Ascending aorta (tissue), 2 donors: ENCODE results near the gene PRELP. TPM values are rescaled to one million over a fixed set of nuclear protein-coding genes. Genes with fewer than 3 reads are reported as not detected.
A peak's percentile ranks its signal among the peaks of the same experiment; 100 is the strongest.

Experiments used
- DNase-seq, 2 donors: peaks; one replicate each; pipeline ENCODE4 v3.0.0-alpha.2; 2019; ENCODE audit warnings: low spot score in 2 of 2
- H3K27ac ChIP-seq, 2 donors: fragments of 200-600 bp; sonication (generic); one replicate each; pipeline ENCODE4 v1.5.1; 2016 to 2017; ENCODE audit warnings: mild to moderate bottlenecking in 1 of 2
- H3K27me3 ChIP-seq: fragments of 200-600 bp; sonication (generic); one replicate; pipeline ENCODE4 v1.5.1; 2017
- H3K36me3 ChIP-seq, 2 donors: fragments of 200-600 bp; sonication (generic); one replicate each; pipeline ENCODE4 v1.5.1; 2016
- H3K4me1 ChIP-seq, 2 donors: fragments of 200-600 bp; sonication (generic); one replicate each; pipeline ENCODE4 v1.5.1; 2016 to 2017; ENCODE audit warnings: mild to moderate bottlenecking in 1 of 2
- H3K4me3 ChIP-seq, 2 donors: fragments of 200-600 bp; sonication (generic); one replicate each; pipeline ENCODE4 v1.5.1; 2016 to 2017; ENCODE audit warnings: mild to moderate bottlenecking in 1 of 2
- H3K9me3 ChIP-seq, 2 donors: fragments of 200-600 bp; sonication (generic); one replicate each; pipeline ENCODE4 v1.5.1; 2016
- intact Hi-C: fragments of 100-400 bp; cut with DNase I; formaldehyde crosslinking; loops from one replicate; pipeline ENCODE4 v1.15.1; 2023
- total RNA-seq: library from RNA; depleted of rRNA; stranded (reverse); fragments of >200 nt; gene quantifications from one replicate; pipeline ENCODE4 v1.1.0, GENCODE V29; 2016
- TF ChIP-seq, protein P1 (sequence below), 3 experiments: fragments of 200-600 bp in 2 of 3; fragments of 450-650 bp in 1 of 3; sonication (generic) in 2 of 3; IDR thresholded peaks; one replicate each; pipeline ENCODE4 v1.5.1; 2016 to 2019; ENCODE audit warnings: antibody characterized with exemption in 3 of 3, mild to moderate bottlenecking in 1 of 3, moderate library complexity in 1 of 3

Gene PRELP
- total RNA-seq, 1 donor from 2014 or later, result 142 TPM

DNA sequence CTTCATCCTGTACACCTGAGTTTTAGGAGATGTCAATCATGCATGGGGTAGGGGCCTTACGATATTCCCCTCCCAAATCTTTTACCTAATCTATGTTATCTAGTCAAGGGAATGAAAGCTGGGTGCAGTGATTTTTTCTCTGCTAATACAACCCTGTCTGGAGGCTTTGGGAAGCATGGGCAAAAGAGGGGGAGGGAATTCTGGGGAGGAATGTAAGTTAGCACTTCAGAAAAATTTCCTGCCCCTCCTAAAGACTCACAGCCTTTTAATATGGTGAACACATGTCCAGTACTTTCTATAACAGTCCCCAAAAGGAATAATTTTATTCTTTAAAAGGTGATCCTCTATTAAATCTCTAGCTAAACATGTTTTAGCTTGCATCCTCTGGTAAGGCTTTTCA lies 25.6 kb upstream of the PRELP start:
- Histone ChIP-seq H3K4me1 (no peaks in the 10 kb centered on the region), H3K27ac (peak overlapping the region in 1 of 2 donors; percentile 17)
- TF ChIP-seq, protein P1, sequence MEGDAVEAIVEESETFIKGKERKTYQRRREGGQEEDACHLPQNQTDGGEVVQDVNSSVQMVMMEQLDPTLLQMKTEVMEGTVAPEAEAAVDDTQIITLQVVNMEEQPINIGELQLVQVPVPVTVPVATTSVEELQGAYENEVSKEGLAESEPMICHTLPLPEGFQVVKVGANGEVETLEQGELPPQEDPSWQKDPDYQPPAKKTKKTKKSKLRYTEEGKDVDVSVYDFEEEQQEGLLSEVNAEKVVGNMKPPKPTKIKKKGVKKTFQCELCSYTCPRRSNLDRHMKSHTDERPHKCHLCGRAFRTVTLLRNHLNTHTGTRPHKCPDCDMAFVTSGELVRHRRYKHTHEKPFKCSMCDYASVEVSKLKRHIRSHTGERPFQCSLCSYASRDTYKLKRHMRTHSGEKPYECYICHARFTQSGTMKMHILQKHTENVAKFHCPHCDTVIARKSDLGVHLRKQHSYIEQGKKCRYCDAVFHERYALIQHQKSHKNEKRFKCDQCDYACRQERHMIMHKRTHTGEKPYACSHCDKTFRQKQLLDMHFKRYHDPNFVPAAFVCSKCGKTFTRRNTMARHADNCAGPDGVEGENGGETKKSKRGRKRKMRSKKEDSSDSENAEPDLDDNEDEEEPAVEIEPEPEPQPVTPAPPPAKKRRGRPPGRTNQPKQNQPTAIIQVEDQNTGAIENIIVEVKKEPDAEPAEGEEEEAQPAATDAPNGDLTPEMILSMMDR (IDR thresholded peaks at IDR 0.05), result no peak

DNA sequence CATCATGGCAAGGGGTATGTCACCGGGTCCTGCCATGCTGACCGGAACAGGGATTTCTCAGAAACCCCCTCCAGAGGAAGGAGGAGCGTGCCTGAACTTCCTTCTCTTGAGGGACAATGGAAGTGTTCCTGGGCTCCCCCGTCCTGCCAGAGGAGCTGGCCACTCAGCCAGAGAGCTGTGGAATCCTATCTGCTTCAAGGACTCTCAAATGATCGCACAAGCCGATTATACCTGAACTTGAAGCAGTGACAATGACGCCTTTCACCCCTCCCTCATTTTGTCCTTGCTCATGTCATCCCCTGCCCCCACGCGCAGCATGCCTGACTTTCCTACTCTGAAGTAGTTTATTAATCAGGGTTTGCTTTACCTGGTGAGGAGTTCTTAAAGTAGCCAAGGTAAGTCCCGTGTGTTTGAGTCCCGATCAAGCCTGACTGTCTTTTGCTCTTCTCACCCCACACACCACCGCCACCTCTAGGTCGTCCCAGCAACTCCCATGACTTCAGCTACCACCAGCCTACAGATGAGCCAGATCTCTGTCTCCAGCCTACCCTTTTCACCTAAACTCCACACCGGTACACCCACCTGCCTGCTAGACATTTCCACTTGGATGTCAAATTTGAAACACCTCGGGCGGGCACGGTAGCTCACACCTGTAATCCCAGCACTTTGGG lies 25.0 kb upstream of the PRELP start:
- no peak for DNase-seq
- no peaks in the 10 kb centered on the region for H3K4me1 ChIP-seq
- TF ChIP-seq, protein P1 (IDR thresholded peaks at IDR 0.05), result no peak
- H3K36me3 ChIP-seq, result no peaks in the 10 kb centered on the region
- H3K4me3 ChIP-seq, result no peak overlapping the region
- intact Hi-C loops, result no loop called here
- H3K27ac ChIP-seq, result no peak overlapping the region
- H3K9me3 ChIP-seq, result no peaks in the 10 kb centered on the region
- H3K27me3 ChIP-seq, result no peaks in the 10 kb centered on the region

More for the DNA sequence above, 25.6 kb upstream of the PRELP start:
- Histone ChIP-seq H3K27me3 (no peaks in the 10 kb centered on the region), H3K36me3 (no peaks in the 10 kb centered on the region), H3K9me3 (no peaks in the 10 kb centered on the region), H3K4me3 (no peak overlapping the region)
- no peak for DNase-seq
- intact Hi-C loops, result no loop called here

DNA sequence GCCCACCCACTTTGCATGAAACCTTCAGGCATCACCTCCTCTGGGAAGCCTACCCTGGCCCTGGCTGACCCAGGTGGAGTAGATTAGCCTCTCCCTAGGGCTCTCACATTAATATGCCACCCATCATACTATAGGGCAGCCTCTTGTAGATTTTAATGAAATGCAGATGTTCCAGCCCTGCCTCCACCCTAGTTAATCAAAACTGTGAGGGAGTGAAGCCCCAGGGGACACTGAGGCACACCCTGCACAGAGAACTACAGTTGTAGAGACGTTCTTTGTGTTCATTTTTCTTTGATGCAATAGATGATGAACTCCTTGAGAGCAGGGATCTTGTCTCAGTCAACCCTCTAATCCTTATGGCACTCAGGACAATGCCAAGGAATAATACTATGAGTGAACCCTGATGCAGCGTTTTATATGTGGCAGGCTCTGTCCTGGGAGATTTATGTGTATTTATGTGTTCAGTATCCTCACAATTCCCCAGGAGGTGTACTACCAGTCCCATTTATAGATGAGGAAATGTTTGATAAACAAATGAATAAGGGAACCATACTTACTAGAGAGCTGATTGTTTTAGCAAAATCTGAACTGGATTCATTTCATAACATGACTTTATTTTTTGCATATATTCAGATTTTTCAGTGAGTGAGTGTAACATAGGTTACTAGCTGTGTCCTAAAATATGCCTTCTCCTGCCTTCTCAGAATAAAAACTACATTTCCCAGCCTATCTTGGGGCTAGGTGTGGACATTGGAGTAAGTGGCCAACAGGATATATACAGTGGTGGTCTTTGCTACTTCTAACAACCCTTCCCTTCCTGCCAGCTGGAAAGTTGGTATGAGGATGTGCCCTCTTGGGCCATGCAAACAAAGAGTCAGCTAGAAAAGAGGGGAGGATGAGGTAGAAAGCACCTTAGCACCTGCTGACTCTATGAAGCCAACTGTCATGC lies 23.5 kb upstream of the PRELP start:
- no peak overlapping the region for H3K27ac ChIP-seq
- intact Hi-C loops, result no loop called here
- H3K27me3 ChIP-seq, result no peaks in the 10 kb centered on the region
- TF ChIP-seq, protein P1 (IDR thresholded peaks at IDR 0.05), result no peak
- no peak overlapping the region for H3K4me3 ChIP-seq
- no peaks in the 10 kb centered on the region for H3K4me1 ChIP-seq
- no peaks in the 10 kb centered on the region for H3K9me3 ChIP-seq
- no peak for DNase-seq
- H3K36me3 ChIP-seq, result no peaks in the 10 kb centered on the region

DNA sequence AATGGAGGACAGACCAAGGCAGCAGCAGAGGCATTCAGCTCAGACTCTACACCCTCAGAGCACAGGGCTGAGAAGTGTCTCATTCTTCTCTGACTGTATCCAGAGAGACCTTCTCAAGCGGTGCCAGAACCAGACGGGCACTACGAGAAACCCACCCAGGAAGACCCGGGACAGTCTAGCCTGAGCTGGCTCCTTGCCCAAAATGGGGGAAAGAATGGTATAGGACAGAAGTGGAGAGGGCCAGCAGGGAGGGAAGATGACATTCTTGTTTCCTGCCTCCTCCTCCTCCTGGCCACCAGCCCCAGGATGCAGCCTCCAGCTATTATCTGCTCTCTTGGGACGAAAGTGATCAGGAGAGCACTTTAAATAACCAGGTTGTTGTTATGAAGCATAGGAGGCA lies 22.6 kb upstream of the PRELP start:
- Histone ChIP-seq H3K27ac (no peak overlapping the region), H3K4me3 (no peak overlapping the region), H3K27me3 (no peaks in the 10 kb centered on the region), H3K4me1 (no peaks in the 10 kb centered on the region), H3K9me3 (no peaks in the 10 kb centered on the region), H3K36me3 (no peaks in the 10 kb centered on the region)
- no peak for DNase-seq
- intact Hi-C loops, result no loop called here
- TF ChIP-seq, protein P1 (IDR thresholded peaks at IDR 0.05), result no peak

DNA sequence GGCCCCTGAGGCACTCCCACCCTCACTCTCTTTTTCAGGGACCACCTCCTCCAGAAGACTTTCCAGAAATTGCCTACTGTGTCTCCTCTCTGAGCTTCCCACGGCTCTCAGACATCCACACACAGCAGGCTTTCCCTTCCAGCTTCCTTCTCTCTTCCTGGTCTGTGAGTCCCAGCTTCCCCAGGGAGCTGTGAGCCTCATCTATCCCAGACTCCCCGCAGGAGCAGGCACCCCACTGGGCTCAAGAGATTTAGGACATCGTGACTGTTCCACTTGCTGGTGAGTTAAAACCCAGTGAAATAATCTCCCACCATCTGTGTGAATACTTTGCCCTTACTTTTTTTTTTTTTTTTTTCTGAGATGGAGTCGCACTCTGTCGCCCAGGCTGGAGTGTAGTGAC lies 22.0 kb upstream of the PRELP start:
- Histone ChIP-seq H3K27me3 (no peaks in the 10 kb centered on the region), H3K27ac (no peak overlapping the region), H3K4me3 (no peak overlapping the region), H3K4me1 (no peaks in the 10 kb centered on the region), H3K9me3 (no peaks in the 10 kb centered on the region), H3K36me3 (no peaks in the 10 kb centered on the region)
- intact Hi-C loops, result no loop called here
- TF ChIP-seq, protein P1 (IDR thresholded peaks at IDR 0.05), result no peak
- no peak for DNase-seq
